DMS53 (cell line): Measurements from ENCODE around the gene CIAO2A.
"Not testable (repeated sequence)": the region's sequence is repeated elsewhere in the genome, so short reads cannot be mapped to it uniquely, and the experiment has no call there.

Source experiments
- DNase-seq: peaks from one replicate; lab custom pipeline; 2025; lab: John Stamatoyannopoulos, UW

CIAO2A gene, protein sequence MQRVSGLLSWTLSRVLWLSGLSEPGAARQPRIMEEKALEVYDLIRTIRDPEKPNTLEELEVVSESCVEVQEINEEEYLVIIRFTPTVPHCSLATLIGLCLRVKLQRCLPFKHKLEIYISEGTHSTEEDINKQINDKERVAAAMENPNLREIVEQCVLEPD

DNA sequence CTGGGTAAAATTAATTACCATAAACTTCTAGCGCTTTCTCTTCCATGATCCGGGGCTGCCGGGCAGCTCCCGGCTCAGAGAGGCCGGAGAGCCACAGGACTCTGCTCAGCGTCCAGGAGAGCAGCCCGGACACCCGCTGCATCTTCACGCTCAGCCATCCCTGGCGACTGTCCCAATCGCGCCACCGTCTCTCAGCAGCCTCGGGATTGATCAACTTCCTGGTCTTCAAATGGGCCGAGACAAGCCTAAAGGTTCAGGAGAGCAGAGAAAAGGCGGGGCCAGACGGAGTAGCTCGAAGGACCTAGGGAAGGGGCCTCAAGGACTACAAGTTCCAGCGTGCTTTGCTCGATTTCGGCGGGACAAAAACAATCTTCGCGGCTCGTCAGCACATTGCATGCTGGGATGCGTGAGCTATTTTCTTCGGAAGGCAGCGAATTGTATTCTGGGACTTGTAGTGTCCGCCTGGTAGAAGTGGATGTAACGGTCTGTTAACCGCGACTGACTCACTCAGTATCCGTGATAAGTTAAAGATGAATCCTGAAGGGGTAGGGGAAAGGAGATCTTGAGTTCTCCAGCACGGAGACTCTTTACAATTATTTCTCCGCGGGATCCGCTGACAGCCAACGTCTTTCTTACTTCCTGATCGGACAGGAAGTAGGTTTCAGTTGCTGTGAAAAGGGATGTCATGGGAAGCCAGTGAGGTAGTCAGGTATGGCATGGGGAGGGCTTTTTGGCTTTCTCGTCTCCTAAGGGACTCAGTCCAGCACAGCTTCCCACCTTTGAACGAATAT, at the start of gene CIAO2A:
Gene CIAO2A (minus strand): TSS at position 212 of the 791 bp plus-strand sequence. CDS start 70 bp downstream, at position 142.
- DNase-seq = peak; percentile 99

DNA sequence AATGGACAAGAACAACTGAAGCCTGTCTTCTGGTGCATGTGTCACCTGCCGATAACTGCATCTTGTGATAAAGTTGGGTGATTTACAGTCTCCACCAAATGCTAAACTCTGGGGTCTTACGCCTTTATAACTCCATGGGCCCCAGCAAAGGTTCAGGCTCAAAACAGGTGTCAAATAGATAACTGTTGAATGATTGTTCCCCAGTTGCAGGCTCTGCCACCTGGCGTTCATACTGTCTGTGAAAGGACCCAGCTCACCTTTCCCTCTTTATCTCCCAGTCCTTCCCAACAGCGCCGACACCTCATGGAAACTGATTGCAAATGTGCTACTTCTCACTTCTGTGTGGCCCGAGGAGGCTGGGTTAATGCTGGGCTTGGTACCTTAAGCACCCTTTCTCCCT, 49.6 kb upstream of the CIAO2A start:
- DNase-seq = no peak

DNA sequence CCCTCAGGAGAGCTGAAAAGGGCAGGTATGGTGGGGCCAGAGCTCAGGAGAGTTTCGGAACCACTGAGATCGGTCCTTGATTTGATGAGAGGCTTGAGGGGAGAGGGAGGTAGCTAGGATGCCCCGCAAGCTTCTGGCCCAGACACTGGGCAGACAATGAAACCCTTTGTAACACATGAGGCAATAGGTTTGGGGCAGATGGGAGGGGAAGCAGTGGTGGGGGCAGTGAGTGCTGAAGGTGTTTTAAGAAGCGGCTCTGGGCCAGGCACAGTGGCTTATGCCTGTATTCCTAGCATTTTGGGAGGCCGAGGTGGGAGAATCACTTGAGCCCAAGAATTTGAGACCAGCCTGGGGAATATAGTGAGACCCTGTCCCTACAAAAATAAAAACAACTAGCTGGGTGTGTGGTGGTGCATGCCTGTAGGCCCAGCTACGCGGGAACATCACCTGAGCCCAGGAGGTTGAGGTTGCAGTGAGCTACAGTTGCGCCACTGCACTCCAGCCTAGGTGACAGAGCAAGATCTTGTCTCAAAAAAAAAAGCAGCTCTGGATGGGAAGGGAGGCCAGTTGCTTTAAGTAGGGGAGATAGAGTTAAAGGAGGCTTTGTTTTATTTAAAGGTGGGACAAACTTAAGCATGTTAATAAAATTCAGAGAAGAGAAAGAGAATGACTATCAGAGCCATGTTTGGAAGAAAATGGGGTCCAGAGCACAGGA, 48.3 kb upstream of the CIAO2A start:
- no peak for DNase-seq

DNA sequence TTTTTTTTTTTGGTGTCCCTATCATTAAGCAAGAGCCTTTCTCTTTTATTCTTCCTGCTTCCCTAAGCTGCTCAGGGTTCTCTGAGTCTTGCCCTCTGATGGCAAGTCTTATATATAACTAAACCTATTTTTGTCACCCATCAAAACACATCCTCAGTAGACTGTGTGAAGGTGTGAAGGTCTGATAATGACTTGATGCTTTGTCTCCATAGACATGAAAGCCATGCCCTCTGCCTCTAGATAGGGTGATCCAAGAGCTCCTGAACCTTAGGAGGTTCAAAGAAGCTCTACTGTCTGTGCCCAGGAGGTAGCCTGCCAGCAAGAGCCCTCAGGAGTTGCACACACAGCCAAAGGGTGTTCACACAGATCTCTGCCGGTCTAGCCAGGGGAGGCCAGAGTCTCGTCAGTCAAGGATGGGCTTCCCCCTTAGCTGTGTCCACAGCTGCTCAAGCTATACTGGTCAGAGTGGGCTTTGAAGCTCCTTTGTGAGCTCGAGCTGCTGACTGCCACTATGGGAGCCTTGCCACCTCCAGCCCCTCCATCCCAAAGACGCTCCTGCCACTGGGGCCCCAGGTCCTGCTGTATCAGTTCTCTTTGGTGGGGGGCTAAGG, 44.8 kb upstream of the CIAO2A start:
- no peak for DNase-seq

DNA sequence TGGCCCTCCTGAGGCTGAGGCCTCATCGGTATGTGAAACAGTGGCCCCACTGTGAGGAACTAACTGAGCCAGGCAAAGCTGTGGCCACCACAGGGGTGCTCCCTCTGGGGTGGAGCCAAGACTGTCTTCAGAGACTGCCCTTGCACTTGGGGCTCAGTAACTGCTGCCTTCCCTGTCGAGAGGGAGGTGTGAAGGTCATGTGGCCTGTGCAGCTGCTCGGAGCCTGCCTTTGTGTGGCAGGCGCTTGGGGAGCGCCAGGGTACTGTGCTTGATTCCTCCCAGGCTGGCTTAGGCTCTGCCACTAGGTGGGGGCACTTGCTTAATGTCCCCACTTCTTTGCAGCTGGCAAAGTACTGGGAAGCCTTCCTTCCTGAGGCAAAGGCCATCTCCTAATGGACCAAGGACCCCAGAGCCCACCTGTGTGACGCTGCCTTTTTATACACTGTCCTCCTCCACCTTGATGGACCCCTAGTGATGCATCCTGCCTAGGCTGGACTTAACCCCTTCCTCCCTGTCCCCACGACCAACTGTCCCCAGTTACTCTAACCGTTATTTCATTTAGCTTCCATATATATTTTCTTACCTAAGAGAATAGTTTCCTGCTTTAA, 43.7 kb upstream of the CIAO2A start:
- DNase-seq = peak; percentile 29

DNA sequence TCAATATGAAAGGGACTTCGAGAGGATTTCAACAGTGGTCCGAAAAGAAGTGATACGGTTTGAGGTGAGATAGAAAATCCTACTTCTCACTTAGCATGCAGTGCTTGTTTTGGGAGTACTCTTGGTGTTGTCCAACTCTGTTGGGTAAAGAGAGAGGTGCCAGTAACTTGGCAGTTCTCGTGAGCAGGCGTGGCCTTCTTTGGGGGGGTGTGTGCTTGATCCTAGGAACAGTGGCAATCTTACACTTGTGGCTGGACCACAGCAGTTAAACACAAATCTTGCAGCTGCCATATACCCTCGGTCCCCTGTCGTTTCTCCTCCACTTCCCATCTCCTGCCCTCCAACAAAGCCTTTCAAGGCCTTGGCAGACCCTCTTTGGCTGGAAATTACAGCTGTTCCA, 42.7 kb upstream of the CIAO2A start:
- DNase-seq = no peak

DNA sequence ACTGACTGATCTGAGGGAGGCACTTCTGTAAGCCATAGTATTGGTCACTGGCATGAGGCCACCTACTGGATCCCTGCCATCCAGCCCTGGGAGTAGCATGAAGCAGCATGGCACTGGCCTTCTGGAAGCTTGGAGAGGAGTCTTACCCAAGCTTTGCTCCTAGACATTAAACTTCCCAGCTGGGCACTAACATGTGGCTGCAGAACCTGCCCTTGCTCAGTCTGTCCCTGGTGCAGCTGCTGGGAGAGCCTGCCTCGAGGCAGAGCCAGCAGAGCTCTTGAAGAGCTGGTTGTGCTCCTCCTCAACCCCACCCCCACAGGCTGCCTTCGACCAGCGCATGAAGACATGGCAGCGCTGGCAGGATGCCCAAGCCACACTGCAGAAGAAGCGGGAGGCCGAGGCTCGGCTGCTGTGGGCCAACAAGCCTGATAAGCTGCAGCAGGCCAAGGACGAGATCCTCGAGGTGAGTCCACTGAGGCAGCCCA, 40.7 kb upstream of the CIAO2A start:
- DNase-seq = no peak

DNA sequence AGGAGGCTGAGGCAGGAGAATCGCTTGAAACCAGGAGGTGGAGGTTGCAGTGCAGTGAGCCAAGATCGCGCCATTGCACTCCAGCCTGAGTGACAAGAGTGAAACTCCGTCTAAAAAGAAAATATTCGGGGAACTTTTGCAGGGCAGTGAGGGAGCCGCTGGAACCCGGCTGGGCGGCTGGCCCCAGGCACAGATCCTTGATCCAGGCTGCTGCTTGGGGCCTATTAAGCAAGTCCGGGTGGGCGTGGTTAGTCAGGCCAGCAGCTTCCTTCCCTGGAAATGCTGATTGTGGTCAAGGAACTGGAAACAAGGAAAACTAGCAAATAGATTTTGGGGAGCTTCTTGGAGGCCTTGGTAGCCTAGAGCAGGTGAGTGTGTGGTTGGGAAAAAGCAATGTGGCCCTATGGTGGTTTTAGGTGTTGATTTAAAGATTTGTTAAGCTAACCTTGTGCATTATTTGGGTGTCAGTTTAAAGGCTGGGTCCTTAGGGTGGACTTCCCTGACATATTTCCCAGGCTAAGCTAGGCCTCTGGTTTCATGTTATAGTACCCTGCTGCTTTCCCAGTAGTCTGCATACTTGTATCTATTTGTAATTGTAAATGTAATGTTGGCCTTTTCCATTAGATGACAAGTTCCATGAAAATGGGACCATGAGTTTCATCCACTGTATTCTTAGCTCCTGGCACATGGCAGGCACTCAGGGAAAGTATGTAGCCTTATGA, 40.1 kb upstream of the CIAO2A start:
- no peak for DNase-seq

DNA sequence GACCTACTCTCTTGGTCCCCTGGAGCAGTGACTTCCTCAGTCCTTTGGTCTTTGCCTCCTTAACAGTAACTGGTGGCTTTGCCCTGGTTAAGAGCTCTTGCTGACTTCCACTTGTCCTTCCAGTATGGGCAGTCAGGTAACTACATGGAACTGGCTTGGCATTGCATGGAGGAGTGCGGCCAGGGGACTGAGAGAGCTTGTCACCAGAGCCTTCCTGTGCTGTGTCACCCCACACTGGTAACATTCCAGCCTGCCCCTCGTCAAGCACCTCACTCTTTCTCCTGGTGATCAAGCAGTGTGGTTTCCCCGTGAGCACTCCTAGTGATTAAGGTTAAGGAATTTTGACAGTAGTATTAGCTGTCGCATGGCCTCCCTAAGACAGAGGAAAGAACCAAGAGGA, 38.6 kb upstream of the CIAO2A start:
- no peak for DNase-seq

DNA sequence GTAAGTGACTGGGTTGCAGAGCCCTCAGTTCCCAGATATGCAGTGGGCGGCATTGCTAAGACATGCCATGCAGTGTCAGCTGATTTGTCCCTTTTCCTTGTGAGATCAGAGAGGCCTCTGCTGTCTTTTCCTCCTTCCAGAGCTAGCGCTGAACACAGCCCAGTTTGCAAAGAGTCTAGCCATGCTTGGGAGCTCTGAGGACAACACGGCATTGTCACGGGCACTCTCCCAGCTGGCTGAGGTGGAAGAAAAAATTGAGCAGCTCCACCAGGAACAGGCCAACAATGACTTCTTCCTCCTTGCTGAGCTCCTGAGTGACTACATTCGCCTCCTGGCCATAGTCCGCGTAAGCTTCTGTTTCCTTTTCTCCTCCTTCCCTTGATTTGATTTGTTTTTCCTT, 37.9 kb upstream of the CIAO2A start:
- no peak for DNase-seq

DNA sequence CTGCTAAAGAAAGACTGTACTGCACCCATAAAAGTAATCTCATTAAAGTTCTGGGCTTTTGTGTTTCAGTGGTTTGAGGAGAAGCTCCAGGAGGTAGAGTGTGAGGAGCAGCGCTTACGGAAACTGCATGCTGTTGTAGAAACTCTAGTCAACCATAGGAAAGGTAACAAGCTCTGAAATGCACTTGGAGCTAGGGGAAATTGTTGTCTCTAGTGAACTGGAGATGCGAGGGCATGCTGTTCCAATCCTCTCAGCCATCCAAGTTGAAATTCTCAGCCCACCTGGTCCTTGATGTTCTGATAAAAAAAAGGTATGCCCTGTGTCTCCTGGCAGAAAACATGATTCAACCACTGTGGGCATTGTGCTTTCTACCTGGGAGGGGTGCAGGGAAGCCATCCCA, 36.5 kb upstream of the CIAO2A start:
- DNase-seq = no peak

DNA sequence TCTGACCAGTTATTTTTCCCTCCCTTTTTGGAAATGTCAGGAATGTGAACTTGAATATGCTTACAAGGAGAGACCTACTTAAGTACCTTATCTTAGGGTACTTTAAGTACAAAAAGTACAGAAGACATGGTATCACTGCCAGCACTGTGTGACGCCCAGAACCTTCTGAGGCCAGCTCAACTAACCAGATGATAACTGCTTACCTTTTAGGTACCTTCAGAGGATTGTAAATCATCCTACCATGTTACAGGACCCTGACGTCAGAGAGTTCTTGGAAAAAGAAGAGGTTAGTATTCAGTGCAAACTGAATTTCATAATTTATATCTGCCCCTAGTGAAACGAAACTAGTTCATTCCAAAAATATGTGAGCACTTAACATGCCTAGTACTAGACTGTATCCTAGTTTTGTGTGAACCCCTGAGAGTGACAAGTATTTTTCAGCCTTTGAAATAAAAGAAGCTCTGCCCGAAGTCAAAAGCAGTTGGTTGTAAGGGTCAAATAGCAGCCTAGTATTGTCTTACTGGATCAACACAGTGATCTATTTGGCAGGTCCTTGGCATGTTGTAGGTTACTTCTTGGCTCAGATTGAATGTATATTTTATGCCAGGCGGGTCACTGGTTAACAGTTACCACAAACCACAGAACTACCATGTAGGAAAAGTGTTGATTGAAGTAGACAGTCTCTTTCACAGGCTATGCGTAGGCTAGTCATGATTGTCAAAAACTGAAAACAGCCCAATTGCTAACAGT, 34.1 kb upstream of the CIAO2A start:
- no peak for DNase-seq

DNA sequence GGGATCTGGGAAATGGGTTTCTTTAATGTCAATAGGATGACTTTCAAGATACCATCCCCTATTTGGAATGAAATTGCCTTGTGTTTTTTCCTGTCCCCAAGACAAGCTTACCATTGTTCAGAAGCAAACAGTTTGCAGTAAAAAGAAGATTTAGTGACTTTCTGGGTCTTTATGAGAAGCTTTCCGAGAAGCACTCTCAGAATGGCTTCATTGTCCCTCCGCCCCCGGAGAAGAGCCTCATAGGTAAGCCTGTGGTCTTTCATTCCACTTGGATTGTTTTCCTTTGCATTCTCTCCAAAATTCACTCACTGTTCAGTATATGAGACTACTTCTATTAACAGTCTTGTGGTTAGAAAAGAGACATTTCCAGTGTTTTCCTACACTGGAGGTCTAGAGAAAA, 32.3 kb upstream of the CIAO2A start:
- DNase-seq = no peak

DNA sequence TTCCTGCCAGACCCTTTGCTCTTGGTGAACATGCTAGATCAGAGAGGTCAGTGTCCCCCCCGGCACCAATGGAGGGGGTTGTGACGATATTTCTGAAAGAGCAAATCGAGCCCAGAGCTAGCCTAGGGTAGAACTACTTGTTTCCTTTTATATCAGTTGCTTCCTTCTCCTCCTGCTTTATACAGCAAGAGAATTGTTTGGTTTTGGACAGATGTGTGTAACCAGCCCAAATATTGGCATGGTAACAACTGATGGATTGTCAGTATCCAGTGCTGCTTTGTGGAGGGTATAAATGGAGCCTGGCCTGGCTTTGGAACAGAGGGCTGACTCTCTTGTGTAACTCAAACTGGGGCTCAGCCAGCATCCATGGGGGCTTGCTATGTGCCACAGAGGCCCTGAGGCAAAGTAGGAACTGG, 29.3 kb upstream of the CIAO2A start:
- no peak for DNase-seq

DNA sequence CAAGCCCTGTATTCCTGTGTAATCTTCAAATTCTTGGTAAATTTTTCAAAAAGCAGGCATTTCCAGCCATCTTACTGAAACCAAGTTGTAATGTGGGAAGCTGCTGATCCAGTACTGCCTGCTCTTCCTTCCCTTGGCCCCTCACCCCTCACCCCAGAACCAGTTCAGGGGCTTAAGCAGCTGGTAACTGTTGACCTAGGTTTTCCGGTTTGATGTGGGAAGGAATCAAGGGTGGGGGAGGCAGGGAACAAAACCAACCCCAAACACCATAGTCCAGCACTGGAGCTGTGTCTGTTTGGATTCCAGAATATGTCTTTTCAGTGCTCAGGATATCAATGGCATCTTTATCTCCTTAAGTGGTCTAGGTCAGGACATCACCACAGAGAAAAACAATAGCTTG, 28.8 kb upstream of the CIAO2A start:
- DNase-seq = no peak

DNA sequence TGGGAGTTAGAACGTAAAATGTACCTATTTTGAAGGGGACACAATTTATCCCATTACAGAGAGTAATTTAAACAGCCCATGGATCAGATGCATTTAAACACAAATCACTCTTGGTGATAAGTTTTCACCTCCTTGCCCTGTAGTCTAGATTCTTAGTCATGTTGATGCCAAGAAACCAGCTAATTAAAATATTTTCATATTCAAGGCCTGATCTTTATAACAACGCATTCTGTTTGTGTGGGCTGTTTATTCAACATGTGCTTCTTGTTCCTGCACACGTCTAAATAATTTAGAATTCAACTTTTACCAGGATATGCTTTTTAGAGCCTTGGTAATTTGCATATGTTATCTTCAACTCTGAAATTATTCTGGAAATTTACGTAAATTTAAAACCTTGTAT, 28.0 kb upstream of the CIAO2A start:
- DNase-seq = no peak

DNA sequence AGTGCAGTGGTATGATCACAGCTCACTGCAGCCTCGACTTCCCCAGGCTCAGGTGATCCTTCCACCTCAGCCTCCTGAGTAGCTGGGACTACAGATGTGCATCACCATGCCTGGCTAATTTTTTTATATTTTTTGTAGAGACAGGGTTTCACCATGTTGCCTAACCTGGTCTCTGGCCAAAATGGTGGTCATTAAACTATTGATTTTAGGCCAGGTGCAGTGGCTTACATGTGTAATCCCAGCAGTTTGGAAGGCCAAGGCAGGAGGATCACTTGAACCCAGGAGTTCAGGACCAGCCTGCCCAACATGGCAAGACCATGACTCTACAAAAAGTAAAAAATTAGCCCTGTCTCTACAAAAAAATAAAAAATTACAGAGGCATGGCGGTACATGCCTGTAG, 26.7 kb upstream of the CIAO2A start:
- not testable (repeated sequence) for DNase-seq

DNA sequence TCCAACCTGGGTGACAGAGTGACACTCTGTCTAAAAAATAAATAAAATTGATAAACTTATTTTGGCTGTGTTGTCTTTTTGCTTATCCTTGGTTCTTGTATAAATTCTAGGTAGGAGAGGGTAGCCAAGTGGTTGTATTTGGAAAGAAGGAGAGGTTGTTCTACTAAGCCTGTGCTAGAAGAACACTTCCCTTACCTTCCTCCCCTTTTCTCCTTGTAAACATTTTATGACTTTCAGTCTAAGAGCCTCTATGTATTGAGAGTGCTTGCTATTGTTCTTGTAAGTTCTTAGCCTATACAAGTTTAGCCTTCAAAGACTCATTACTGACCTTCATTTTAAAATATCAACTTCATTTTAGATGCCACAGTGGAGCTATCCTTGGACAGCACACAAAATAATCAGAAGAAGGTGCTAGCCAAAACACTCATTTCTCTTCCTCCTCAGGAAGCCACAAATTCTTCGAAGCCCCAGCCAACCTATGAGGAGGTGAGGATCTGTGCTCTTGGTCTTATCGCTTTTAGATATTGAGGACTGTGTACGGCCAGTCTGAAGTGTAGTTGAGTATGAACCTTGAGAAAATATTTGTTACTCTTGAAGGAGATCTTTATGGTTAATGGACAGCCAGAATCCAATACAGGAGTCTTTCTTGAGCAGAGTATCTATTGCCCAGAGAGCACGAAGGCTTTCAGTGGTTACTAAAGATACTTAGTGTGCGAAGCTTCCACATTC, 24.3 kb upstream of the CIAO2A start:
- no peak for DNase-seq

DNA sequence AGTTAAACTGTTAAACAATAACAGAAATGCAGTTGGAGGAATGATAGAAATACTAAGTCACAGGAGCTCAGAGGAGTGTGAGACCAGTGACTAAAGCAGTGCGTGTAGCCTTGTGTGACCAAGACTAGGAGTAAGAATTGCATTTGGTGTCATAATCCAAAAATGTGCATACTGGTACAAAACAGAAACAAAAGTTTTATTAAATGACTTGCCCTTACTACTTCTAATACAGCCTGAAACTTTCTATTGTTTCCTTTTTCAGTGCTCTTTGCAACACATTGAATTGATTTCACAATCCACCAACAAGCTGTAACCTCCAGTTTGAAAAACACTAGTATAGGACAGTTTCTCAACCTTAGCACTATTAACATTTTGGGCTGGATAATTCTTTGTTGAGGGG, 19.3 kb upstream of the CIAO2A start:
- no peak for DNase-seq
